Thyroid gland (tissue), 4 donors: ENCODE measurements around the gene ACP4.

Experiments used
- POLR2A ChIP-seq, 2 donors: fragments of 450-650 bp; IDR thresholded peaks; one replicate each; pipeline ENCODE4 v1.6.1; 2017; ENCODE audit warnings: antibody characterized with exemption in 2 of 2, mild to moderate bottlenecking in 2 of 2, moderate library complexity in 1 of 2
- TF ChIP-seq, protein P1 (sequence below), 6 experiments: fragments of 200-600 bp in 3 of 6; fragments of 450-650 bp in 3 of 6; sonication (generic) in 3 of 6; IDR thresholded peaks; one replicate each; pipeline ENCODE4 v1.5.1; 2016 to 2019; ENCODE audit warnings: antibody characterized with exemption in 6 of 6, mild to moderate bottlenecking in 2 of 6, inconsistent platforms in 1 of 6, moderate library complexity in 1 of 6

- TF ChIP-seq POLR2A (IDR thresholded peaks at IDR 0.05), result no peak
- TF ChIP-seq, protein P1, sequence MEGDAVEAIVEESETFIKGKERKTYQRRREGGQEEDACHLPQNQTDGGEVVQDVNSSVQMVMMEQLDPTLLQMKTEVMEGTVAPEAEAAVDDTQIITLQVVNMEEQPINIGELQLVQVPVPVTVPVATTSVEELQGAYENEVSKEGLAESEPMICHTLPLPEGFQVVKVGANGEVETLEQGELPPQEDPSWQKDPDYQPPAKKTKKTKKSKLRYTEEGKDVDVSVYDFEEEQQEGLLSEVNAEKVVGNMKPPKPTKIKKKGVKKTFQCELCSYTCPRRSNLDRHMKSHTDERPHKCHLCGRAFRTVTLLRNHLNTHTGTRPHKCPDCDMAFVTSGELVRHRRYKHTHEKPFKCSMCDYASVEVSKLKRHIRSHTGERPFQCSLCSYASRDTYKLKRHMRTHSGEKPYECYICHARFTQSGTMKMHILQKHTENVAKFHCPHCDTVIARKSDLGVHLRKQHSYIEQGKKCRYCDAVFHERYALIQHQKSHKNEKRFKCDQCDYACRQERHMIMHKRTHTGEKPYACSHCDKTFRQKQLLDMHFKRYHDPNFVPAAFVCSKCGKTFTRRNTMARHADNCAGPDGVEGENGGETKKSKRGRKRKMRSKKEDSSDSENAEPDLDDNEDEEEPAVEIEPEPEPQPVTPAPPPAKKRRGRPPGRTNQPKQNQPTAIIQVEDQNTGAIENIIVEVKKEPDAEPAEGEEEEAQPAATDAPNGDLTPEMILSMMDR (IDR thresholded peaks at IDR 0.05), result no peak
Observed at GRCh38 chr19:50823389-50824042, 33.3 kb downstream of the ACP4 start, which contains the start of gene KLK1.
